GM10266 (cell line): ENCODE data around the gene NECAP2.

ENCODE experiments used
- DNase-seq: peaks from one replicate; pipeline ENCODE4 v3.0.0; 2012; ENCODE audit errors: extremely low spot score
- CTCF ChIP-seq: IDR thresholded peaks from 2 replicates; pipeline ENCODE4 v1.5.1; 2012; ENCODE audit warnings: mild to moderate bottlenecking, low read depth; ENCODE audit not compliant: control insufficient read depth, insufficient read depth; ENCODE audit errors: missing control alignments

Gene NECAP2

GRCh38 chr1:16430606-16431005 is 9.9 kb upstream of the NECAP2 start:
- no peak for DNase-seq
- no peak for TF ChIP-seq CTCF

GRCh38 chr1:16433030-16433429 is 7.5 kb upstream of the NECAP2 start:
- TF ChIP-seq CTCF: no peak
- no peak for DNase-seq

- DNase-seq: no peak
- no peak for TF ChIP-seq CTCF
Measured at GRCh38 chr1:16434007-16434406, 6.5 kb upstream of the NECAP2 start.

- no peak for DNase-seq
- no peak for TF ChIP-seq CTCF
Measured at GRCh38 chr1:16434501-16434900, 6.0 kb upstream of the NECAP2 start.

- TF ChIP-seq CTCF: no peak
- DNase-seq: no peak
Measured at GRCh38 chr1:16436946-16437474, 3.5 kb upstream of the NECAP2 start, which contains the start of gene SPATA21. Gene SPATA21 (minus strand): TSS chr1:16437424. CDS start chr1:16431371, 6,053 bp downstream.

- TF ChIP-seq CTCF: no peak
- DNase-seq: no peak
Measured at GRCh38 chr1:16438516-16438915, 2.0 kb upstream of the NECAP2 start.

- no peak for TF ChIP-seq CTCF
- no peak for DNase-seq
Measured at GRCh38 chr1:16438924-16439323, 1.6 kb upstream of the NECAP2 start.
